Midbrain (tissue), 1 donor: ENCODE measurements around the gene RTP1.

Experiments
- DNase-seq: peaks from one replicate; lab custom pipeline; 2025; lab: John Stamatoyannopoulos, UW

RTP1 gene

DNA sequence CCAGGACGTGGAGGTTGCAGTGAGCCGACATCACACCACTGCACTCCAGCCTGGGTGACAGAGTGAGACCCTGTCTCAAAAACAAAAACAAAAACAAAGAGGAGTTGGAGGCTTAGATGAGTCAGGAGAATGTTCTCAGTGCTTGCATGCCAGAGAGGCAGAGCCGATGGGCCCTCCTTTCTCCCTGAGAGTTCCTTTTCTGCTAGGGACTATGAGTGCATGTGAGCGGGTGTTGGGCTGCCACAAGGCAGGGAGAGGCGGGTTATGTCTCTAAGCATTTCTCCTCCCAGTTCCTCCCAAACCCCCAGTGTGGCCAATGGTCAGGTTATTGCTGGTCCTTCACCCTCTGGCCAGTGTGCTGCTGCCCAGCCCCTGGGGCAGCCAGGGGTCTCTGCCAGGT, 45.1 kb downstream of the RTP1 start:
- DNase-seq = no peak

DNA sequence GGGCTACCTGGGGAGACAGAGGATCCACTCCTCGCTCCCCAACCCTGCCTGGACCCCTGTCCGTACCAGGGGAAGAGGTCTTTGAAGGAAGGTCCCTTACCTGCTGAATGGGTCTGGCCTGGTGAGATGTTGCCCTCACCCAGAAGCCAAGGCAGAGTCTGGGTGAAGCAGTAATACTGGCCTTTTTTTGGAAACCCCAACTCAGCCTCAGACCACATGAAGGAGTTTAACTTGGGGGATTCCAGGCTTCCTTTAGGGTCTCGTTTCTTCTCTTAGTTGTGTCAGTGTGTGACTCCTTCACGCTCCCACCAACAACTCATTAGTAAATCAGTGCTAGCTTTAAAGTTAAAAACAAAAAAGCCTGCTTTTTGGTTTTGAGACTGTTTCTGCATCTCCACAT, 45.6 kb downstream of the RTP1 start:
- no peak for DNase-seq

GRCh38 chr3:187243933-187244524, 46.7 kb downstream of the RTP1 start:
- no peak for DNase-seq

DNA sequence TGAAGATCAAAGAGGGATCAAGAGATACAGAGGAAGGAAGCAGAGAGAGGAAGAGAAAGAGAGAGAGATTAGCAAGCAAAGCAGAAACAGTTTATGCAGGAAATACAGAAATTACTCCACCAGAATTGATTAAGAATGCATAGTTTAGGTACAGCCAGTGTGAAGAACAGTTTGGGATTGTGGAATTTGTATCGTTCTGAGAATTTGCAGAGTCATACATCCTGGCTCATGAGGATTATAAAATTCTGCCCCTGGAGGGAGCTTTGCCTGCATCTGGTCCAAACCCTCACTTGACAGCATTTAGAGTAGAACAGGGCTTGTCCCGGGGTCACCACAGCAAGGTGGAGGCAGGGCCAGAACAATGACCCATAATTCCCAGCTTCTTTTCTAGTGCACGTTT, 50.1 kb downstream of the RTP1 start:
- DNase-seq = no peak
